Lower leg skin (tissue), 3 donors: Measurements from ENCODE around the gene BAZ1B.

Experiments
- POLR2A ChIP-seq, 2 donors: fragments of 450-650 bp; IDR thresholded peaks; one replicate each; pipeline ENCODE4 v1.6.1; 2016 to 2017; ENCODE audit warnings: antibody characterized with exemption in 2 of 2, mild to moderate bottlenecking in 1 of 2, moderate library complexity in 1 of 2
- TF ChIP-seq, protein P1 (sequence below), 3 donors: fragments of 450-650 bp; IDR thresholded peaks; one replicate each; pipeline ENCODE4 v1.5.1; 2016; ENCODE audit warnings: antibody characterized with exemption in 3 of 3, mild to moderate bottlenecking in 3 of 3, moderate library complexity in 2 of 3

GRCh38 chr7:73507556-73507955 lies 14.5 kb downstream of the BAZ1B start:
- TF ChIP-seq, protein P1, sequence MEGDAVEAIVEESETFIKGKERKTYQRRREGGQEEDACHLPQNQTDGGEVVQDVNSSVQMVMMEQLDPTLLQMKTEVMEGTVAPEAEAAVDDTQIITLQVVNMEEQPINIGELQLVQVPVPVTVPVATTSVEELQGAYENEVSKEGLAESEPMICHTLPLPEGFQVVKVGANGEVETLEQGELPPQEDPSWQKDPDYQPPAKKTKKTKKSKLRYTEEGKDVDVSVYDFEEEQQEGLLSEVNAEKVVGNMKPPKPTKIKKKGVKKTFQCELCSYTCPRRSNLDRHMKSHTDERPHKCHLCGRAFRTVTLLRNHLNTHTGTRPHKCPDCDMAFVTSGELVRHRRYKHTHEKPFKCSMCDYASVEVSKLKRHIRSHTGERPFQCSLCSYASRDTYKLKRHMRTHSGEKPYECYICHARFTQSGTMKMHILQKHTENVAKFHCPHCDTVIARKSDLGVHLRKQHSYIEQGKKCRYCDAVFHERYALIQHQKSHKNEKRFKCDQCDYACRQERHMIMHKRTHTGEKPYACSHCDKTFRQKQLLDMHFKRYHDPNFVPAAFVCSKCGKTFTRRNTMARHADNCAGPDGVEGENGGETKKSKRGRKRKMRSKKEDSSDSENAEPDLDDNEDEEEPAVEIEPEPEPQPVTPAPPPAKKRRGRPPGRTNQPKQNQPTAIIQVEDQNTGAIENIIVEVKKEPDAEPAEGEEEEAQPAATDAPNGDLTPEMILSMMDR (IDR thresholded peaks at IDR 0.05): no peak
- no peak for TF ChIP-seq POLR2A (IDR thresholded peaks at IDR 0.05)
